GM21360 (cell line): ENCODE data around the gene HTR2A.

Experiments used
- ATAC-seq: cut with Tn5 transposase; IDR thresholded peaks from one replicate; pipeline ENCODE4 v1.9.1; 2021; ENCODE audit warnings: mild to moderate bottlenecking, moderate library complexity; ENCODE audit not compliant: unreplicated experiment

Gene HTR2A

GRCh38 chr13:46896341-46897137 lies at the start of gene HTR2A:
Gene HTR2A, minus strand, starts transcription at chr13:46897053. Its CDS starts 1,147 bp downstream, at chr13:46895906.
- no peak for ATAC-seq

- no peak for ATAC-seq
Observed at GRCh38 chr13:46936525-46936924, 39.7 kb upstream of the HTR2A start.

GRCh38 chr13:46934749-46935148 lies 37.9 kb upstream of the HTR2A start:
- ATAC-seq: no peak

GRCh38 chr13:46926916-46927590 lies 30.2 kb upstream of the HTR2A start:
- no peak for ATAC-seq

- ATAC-seq: no peak
Observed at GRCh38 chr13:46925486-46925885, 28.6 kb upstream of the HTR2A start.

- ATAC-seq: no peak
Observed at GRCh38 chr13:46914341-46914740, 17.5 kb upstream of the HTR2A start.

- no peak for ATAC-seq
Observed at GRCh38 chr13:46913757-46914156, 16.9 kb upstream of the HTR2A start.

GRCh38 chr13:46909042-46909441 lies 12.2 kb upstream of the HTR2A start:
- ATAC-seq: no peak

- no peak for ATAC-seq
Observed at GRCh38 chr13:46908501-46908900, 11.6 kb upstream of the HTR2A start.

GRCh38 chr13:46906405-46906804 lies 9.6 kb upstream of the HTR2A start:
- no peak for ATAC-seq

GRCh38 chr13:46905249-46905648 lies 8.4 kb upstream of the HTR2A start:
- ATAC-seq: no peak

- ATAC-seq: no peak
Observed at GRCh38 chr13:46903748-46904147, 6.9 kb upstream of the HTR2A start.

- ATAC-seq: no peak
Observed at GRCh38 chr13:46901721-46902120, 4.9 kb upstream of the HTR2A start.

GRCh38 chr13:46899801-46900200 lies 2.9 kb upstream of the HTR2A start:
- ATAC-seq: no peak

GRCh38 chr13:46895381-46895780 lies 1.5 kb downstream of the HTR2A start:
- ATAC-seq: no peak

- no peak for ATAC-seq
Observed at GRCh38 chr13:46894568-46894967, 2.3 kb downstream of the HTR2A start.

- peak; percentile 83 for ATAC-seq
Observed at GRCh38 chr13:46893798-46894560, 2.9 kb downstream of the HTR2A start.

- no peak for ATAC-seq
Observed at GRCh38 chr13:46893221-46893740, 3.6 kb downstream of the HTR2A start.

GRCh38 chr13:46885018-46885417 lies 11.8 kb downstream of the HTR2A start:
- no peak for ATAC-seq

- no peak for ATAC-seq
Observed at GRCh38 chr13:46884531-46884930, 12.3 kb downstream of the HTR2A start.

- ATAC-seq: no peak
Observed at GRCh38 chr13:46881621-46882020, 15.2 kb downstream of the HTR2A start.
